HL-60 (cell line): Measurements from ENCODE around the gene EP400.

Experiments used
- CTCF ChIP-seq: IDR thresholded peaks from one replicate; pipeline ENCODE4 v1.5.1; 2011; ENCODE audit warnings: low read length, control low read depth, inconsistent platforms; ENCODE audit not compliant: insufficient read depth
- POLR2AphosphoS5 ChIP-seq: IDR thresholded peaks from 2 replicates; pipeline ENCODE4 v1.6.1; 2012; ENCODE audit warnings: low read depth

GRCh38 chr12:131911028-131911650, 38.6 kb upstream of the EP400 start:
- TF ChIP-seq CTCF (no peak), POLR2AphosphoS5 (no peak)
